HFFc6 (cell line): ENCODE measurements around the gene ELOA. TPM values are rescaled to one million over a fixed set of nuclear protein-coding genes. Genes with fewer than 3 reads are reported as not detected.
"Not testable (repeated sequence)": the region's sequence is repeated elsewhere in the genome, so short reads cannot be mapped to it uniquely, and the experiment has no call there.

Experiments
- DNase-seq: peaks from one replicate; pipeline ENCODE4 v3.0.0-alpha.2; 2018
- H3K27ac Mint-ChIP-seq: 2 replicates; pipeline ENCODE4 v1.8.0; 2020; ENCODE audit warnings: mild to moderate bottlenecking, mixed read lengths
- H3K27me3 Mint-ChIP-seq: 2 replicates; pipeline ENCODE4 v1.8.0; 2021; ENCODE audit warnings: mild to moderate bottlenecking, moderate library complexity, mixed read lengths; ENCODE audit not compliant: insufficient read depth
- H3K36me3 Mint-ChIP-seq: 2 replicates; pipeline ENCODE4 v1.8.0; 2021; ENCODE audit warnings: low read depth, mixed read lengths
- H3K4me1 Mint-ChIP-seq: 2 replicates; pipeline ENCODE4 v1.8.0; 2020; ENCODE audit warnings: low read depth, mixed read lengths
- H3K4me3 Mint-ChIP-seq: 2 replicates; pipeline ENCODE4 v1.8.0; 2020; ENCODE audit warnings: mild to moderate bottlenecking, moderate library complexity, mixed read lengths
- H3K9me3 Mint-ChIP-seq: 2 replicates; pipeline ENCODE4 v1.8.0; 2020; ENCODE audit warnings: mild to moderate bottlenecking, mixed read lengths
- CTCF ChIP-seq: fragments of 200-600 bp; sonication (generic); IDR thresholded peaks from 2 replicates; pipeline ENCODE4 v1.5.0; 2021; ENCODE audit warnings: antibody characterized with exemption, mild to moderate bottlenecking
- total RNA-seq, 6 experiments: library from RNA; stranded (reverse); fragmentation: NEBNext Ultra II Directional; extraction: Animal tissue kit (Norgen Biotek cat#: 25700); gene quantifications; 2 replicates in 1 of 6; 3 replicates in 5 of 6; pipeline ENCODE4 v1.2.3, GENCODE V29; 2021

ELOA gene
- total RNA-seq, 6 experiments from 2014 or later, result 55.5 to 72.6 (median 59.9) TPM

- no peaks in the 10 kb centered on the region for H3K9me3 Mint-ChIP-seq
- DNase-seq, result no peak
- no peak overlapping the region for H3K4me3 Mint-ChIP-seq
- TF ChIP-seq CTCF, result no peak
- H3K36me3 Mint-ChIP-seq, result peaks cover 4% of the 10 kb centered on the region; the same call in 1 of the 2 replicates
- peaks cover 12% of the 10 kb centered on the region; the same call in 1 of the 2 replicates for H3K27me3 Mint-ChIP-seq
- H3K4me1 Mint-ChIP-seq, result peaks cover 20% of the 10 kb centered on the region
- no peak overlapping the region; the same call in 1 of the 2 replicates for H3K27ac Mint-ChIP-seq
Observed at GRCh38 chr1:23793861-23794731, 50.8 kb downstream of the ELOA start.

- H3K4me3 Mint-ChIP-seq, H3K9me3 Mint-ChIP-seq, H3K27ac Mint-ChIP-seq, H3K36me3 Mint-ChIP-seq, DNase-seq: not testable (repeated sequence)
- Mint-ChIP-seq H3K4me1 (peaks cover 20% of the 10 kb centered on the region), H3K27me3 (peaks cover 12% of the 10 kb centered on the region; the same call in 1 of the 2 replicates)
Observed at GRCh38 chr1:23794732-23795182, 51.5 kb downstream of the ELOA start.

- peaks cover 4% of the 10 kb centered on the region; the same call in 1 of the 2 replicates for H3K36me3 Mint-ChIP-seq
- H3K9me3 Mint-ChIP-seq, result no peaks in the 10 kb centered on the region
- H3K27me3 Mint-ChIP-seq, result peaks cover 12% of the 10 kb centered on the region; the same call in 1 of the 2 replicates
- no peak overlapping the region for H3K27ac Mint-ChIP-seq
- H3K4me3 Mint-ChIP-seq, result no peak overlapping the region
- TF ChIP-seq CTCF, result no peak
- no peak for DNase-seq
- H3K4me1 Mint-ChIP-seq, result peaks cover 12% of the 10 kb centered on the region
Observed at GRCh38 chr1:23795676-23796465, 52.6 kb downstream of the ELOA start.

GRCh38 chr1:23796466-23797271 is 53.4 kb downstream of the ELOA start:
- no peak overlapping the region for H3K4me3 Mint-ChIP-seq
- H3K4me1 Mint-ChIP-seq, result peaks cover 17% of the 10 kb centered on the region
- TF ChIP-seq CTCF, result no peak
- peaks cover 10% of the 10 kb centered on the region; the same call in 1 of the 2 replicates for H3K27me3 Mint-ChIP-seq
- H3K9me3 Mint-ChIP-seq, result no peaks in the 10 kb centered on the region
- no peak overlapping the region for H3K27ac Mint-ChIP-seq
- DNase-seq, result no peak
- H3K36me3 Mint-ChIP-seq, result peaks cover 4% of the 10 kb centered on the region; the same call in 1 of the 2 replicates

GRCh38 chr1:23797478-23798448 is 54.5 kb downstream of the ELOA start:
- Mint-ChIP-seq H3K27me3 (peaks cover 10% of the 10 kb centered on the region; the same call in 1 of the 2 replicates), H3K36me3 (peaks cover 4% of the 10 kb centered on the region; the same call in 1 of the 2 replicates), H3K4me3 (no peak overlapping the region), H3K9me3 (no peaks in the 10 kb centered on the region), H3K4me1 (peaks cover 17% of the 10 kb centered on the region), H3K27ac (no peak overlapping the region)
- no peak for DNase-seq
- TF ChIP-seq CTCF, result no peak
